Measurements from ENCODE around the gene AQP5. TPM values are rescaled to one million over a fixed set of nuclear protein-coding genes. Genes with fewer than 3 reads are reported as not detected.

AQP5 gene
- total RNA-seq, 3 donors from 2014 or later (not counting 1 experiment from before 2014, with no cell fraction given), result not detected

DNA sequence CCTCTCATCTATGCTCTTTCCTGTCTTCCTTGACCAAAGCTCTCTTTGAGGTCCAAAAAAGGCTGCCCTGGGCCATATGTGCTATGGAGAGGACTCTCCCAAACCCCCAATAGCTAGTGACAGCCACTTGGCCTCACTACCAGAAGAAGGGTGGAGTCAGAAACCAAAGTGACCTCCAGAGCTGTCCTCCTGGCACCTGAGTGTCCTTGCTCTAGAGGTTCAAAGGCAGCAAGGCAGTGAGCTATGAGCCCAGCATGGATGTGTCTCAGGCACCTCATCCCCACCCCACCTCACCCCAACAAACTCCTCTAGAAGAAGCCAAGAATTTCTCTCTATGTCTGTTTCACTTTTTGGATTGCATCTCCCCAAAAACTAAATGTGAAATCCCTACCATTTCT is 4.1 kb upstream of the AQP5 start:
- Histone ChIP-seq H3K27ac (ENCODE audit: low read length) (no peak overlapping the region), H3K4me3 (ENCODE audit: low read length) (no peak overlapping the region), H3K27me3 (ENCODE audit: control insufficient read depth, insufficient read depth, low read length) (peaks cover 30% of the 10 kb centered on the region), H3K36me3 (ENCODE audit: control insufficient read depth, insufficient read depth, low read length) (no peaks in the 10 kb centered on the region), H3K4me1 (ENCODE audit: control insufficient read depth, insufficient read depth, low read length) (peaks cover 4% of the 10 kb centered on the region), H3K9me3 (ENCODE audit: control insufficient read depth, insufficient read depth, low read length) (no peaks in the 10 kb centered on the region)
- H3K27me3 Mint-ChIP-seq (ENCODE audit: low read depth in 2 of 2), result peaks cover 62 to 73% of the 10 kb centered on the region in 2 donors
- DNase-seq (no peak), ATAC-seq (no peak)
- peaks cover 0 to 6% of the 10 kb centered on the region in 2 donors for H3K4me1 Mint-ChIP-seq
- no peak overlapping the region for H3K4me3 Mint-ChIP-seq
- TF ChIP-seq, protein P1, sequence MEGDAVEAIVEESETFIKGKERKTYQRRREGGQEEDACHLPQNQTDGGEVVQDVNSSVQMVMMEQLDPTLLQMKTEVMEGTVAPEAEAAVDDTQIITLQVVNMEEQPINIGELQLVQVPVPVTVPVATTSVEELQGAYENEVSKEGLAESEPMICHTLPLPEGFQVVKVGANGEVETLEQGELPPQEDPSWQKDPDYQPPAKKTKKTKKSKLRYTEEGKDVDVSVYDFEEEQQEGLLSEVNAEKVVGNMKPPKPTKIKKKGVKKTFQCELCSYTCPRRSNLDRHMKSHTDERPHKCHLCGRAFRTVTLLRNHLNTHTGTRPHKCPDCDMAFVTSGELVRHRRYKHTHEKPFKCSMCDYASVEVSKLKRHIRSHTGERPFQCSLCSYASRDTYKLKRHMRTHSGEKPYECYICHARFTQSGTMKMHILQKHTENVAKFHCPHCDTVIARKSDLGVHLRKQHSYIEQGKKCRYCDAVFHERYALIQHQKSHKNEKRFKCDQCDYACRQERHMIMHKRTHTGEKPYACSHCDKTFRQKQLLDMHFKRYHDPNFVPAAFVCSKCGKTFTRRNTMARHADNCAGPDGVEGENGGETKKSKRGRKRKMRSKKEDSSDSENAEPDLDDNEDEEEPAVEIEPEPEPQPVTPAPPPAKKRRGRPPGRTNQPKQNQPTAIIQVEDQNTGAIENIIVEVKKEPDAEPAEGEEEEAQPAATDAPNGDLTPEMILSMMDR (IDR thresholded peaks at IDR 0.05), result no peak
- no peaks in the 10 kb centered on the region for H3K9me3 Mint-ChIP-seq
- intact Hi-C loops (cut with micrococcal nuclease), result no loop called here
- no peaks in the 10 kb centered on the region for H3K36me3 Mint-ChIP-seq
- no peak overlapping the region for H3K27ac Mint-ChIP-seq

DNA sequence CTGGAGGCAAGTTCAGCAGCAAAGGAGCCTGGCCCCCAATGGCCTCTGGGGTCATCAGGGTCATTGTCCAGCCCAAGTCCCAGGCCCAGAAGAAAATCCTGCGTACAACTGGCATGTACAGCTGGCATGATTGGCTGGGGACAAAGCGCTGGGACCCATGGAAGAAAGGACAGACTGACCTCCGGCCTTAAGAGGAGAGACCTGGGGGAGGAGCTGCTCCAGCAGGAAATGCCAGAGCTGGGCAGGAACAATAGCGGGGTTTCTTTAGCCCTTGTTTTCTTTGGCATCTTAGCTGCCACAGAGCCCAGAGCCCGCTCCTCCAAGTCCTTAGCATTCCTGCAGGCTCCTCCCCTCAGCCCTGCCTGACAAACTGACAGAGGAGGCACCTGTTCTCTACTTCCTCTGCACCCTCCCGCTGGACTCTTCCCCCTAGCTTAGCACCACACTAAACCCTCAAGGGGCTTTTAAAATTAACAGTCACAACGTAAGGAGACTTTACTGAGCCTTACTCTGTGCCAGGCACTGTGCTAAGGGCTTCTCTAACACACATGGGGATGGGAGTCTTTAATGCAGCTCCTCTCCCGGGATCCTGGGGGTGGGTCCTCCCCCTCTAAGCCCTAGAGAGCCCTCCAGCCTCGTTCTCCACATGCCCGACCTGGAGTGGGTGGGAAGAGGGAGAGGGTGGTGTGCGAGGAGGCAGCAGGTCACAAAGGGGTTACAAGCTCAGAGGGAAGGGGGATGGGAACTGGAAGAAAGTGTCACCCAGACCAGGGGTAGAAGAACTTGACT is 1.8 kb upstream of the AQP5 start:
- 20% methylated on average over 10 of the region's 11 CpGs for WGBS (ENCODE audit: insufficient coverage)
- peaks cover 0 to 6% of the 10 kb centered on the region in 2 donors for H3K4me1 Mint-ChIP-seq
- TF ChIP-seq, protein P1 (IDR thresholded peaks at IDR 0.05), result no peak
- DNase-seq (no peak), ATAC-seq (no peak)
- peaks cover 31% of the 10 kb centered on the region for H3K27me3 ChIP-seq (ENCODE audit: control insufficient read depth, insufficient read depth, low read length)
- no peak overlapping the region for H3K27ac ChIP-seq (ENCODE audit: low read length)
- H3K4me3 ChIP-seq (ENCODE audit: low read length), result no peak overlapping the region
- H3K27ac Mint-ChIP-seq, result no peak overlapping the region
- H3K36me3 Mint-ChIP-seq, result no peaks in the 10 kb centered on the region
- H3K4me1 ChIP-seq (ENCODE audit: control insufficient read depth, insufficient read depth, low read length), result peaks cover 4% of the 10 kb centered on the region
- H3K36me3 ChIP-seq (ENCODE audit: control insufficient read depth, insufficient read depth, low read length), result no peaks in the 10 kb centered on the region
- H3K9me3 Mint-ChIP-seq, result no peaks in the 10 kb centered on the region
- intact Hi-C loops (cut with micrococcal nuclease), result no loop called here
- no peak overlapping the region for H3K4me3 Mint-ChIP-seq
- H3K9me3 ChIP-seq (ENCODE audit: control insufficient read depth, insufficient read depth, low read length), result no peaks in the 10 kb centered on the region
- H3K27me3 Mint-ChIP-seq (ENCODE audit: low read depth in 2 of 2), result peaks cover 64 to 66% of the 10 kb centered on the region in 2 donors

DNA sequence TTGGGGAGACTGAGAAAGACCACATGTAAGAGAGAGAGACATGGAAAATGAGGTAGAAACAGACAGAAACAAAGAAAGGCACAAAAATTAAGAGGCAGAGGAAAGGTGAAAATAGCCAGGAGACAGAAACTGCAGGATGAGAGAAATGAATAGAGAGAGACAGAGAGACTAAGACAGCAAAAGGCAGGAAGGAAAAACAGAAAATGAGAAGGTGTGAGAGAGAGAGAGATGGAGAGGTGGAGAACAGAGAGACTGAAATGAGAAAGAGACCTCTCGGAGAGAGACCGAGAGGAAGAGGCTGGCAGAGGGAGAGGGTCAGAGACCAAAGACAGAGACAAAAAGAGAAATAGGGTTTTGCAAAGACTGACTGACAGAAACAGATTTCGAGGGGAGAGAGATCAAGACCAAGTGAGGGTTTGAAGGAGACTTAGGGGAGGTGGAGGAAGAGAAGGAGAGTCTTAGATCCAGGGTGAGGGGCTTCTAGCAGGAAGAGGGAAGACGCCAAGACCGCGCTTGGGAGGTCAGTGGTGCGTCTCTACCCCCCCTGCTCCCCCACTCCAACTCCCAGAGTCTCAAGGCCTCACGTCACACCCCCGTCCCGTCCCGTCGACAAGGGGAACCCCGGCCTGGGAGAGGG is 1.1 kb upstream of the AQP5 start:
- no peak for DNase-seq
- no peak overlapping the region for H3K4me3 ChIP-seq (ENCODE audit: low read length)
- intact Hi-C loops (cut with micrococcal nuclease), result no loop called here
- TF ChIP-seq, protein P1 (IDR thresholded peaks at IDR 0.05), result no peak
- peaks cover 0 to 6% of the 10 kb centered on the region in 2 donors for H3K4me1 Mint-ChIP-seq
- H3K27ac Mint-ChIP-seq, result no peak overlapping the region
- H3K36me3 Mint-ChIP-seq, result no peaks in the 10 kb centered on the region
- H3K27ac ChIP-seq (ENCODE audit: low read length), result no peak overlapping the region
- H3K4me3 Mint-ChIP-seq, result peak overlapping the region; percentile 4
- 25% methylated on average over 11 of the region's 13 CpGs for WGBS (ENCODE audit: insufficient coverage)
- no peaks in the 10 kb centered on the region for H3K9me3 ChIP-seq (ENCODE audit: control insufficient read depth, insufficient read depth, low read length)
- peaks cover 4% of the 10 kb centered on the region for H3K4me1 ChIP-seq (ENCODE audit: control insufficient read depth, insufficient read depth, low read length)
- no peaks in the 10 kb centered on the region for H3K9me3 Mint-ChIP-seq
- no peak for ATAC-seq
- H3K36me3 ChIP-seq (ENCODE audit: control insufficient read depth, insufficient read depth, low read length), result no peaks in the 10 kb centered on the region
- H3K27me3 Mint-ChIP-seq (ENCODE audit: low read depth in 2 of 2), result peaks cover 65 to 68% of the 10 kb centered on the region in 2 donors
- peaks cover 31% of the 10 kb centered on the region for H3K27me3 ChIP-seq (ENCODE audit: control insufficient read depth, insufficient read depth, low read length)

All from natural killer cell (primary cell).